IPS DF 6.9 (cell line): Measurements from ENCODE around the gene PIGL.
"Not testable (repeated sequence)": the region's sequence is repeated elsewhere in the genome, so short reads cannot be mapped to it uniquely, and the experiment has no call there.

Experiments used
- DNase-seq: peaks from one replicate; pipeline ENCODE4 v3.0.0-alpha.2; 2013; ENCODE audit warnings: low read depth, low spot score
- H3K27ac ChIP-seq: one replicate; pipeline ENCODE4 v1.5.1; 2013; ENCODE audit warnings: low read length, control low read depth
- H3K27me3 ChIP-seq: 2 replicates; pipeline ENCODE4 v1.6.1; 2013; ENCODE audit warnings: mild to moderate bottlenecking, low read length; ENCODE audit not compliant: control insufficient read depth, insufficient read depth
- H3K36me3 ChIP-seq: 2 replicates; pipeline ENCODE4 v1.6.1; 2013; ENCODE audit warnings: low read length; ENCODE audit not compliant: control insufficient read depth, insufficient read depth
- H3K4me1 ChIP-seq: 2 replicates; pipeline ENCODE4 v1.6.1; 2013; ENCODE audit warnings: low read length; ENCODE audit not compliant: control insufficient read depth, insufficient read depth
- H3K4me3 ChIP-seq: 2 replicates; pipeline ENCODE4 v1.5.1; 2013; ENCODE audit warnings: mild to moderate bottlenecking, low read length
- H3K9me3 ChIP-seq: 2 replicates; pipeline ENCODE4 v1.6.1; 2013; ENCODE audit warnings: low read length, inconsistent platforms; ENCODE audit not compliant: control insufficient read depth, insufficient read depth
- WGBS: extraction: QIAGEN DNeasy Blood & Tissue Kit; methylation state at CpG from one replicate; pipeline ENCODE4 v1.1.7; 2013; ENCODE audit warnings: mixed read lengths, missing lambda C conversion rate; ENCODE audit not compliant: insufficient read length, insufficient coverage; 5-methylcytosine and 5-hydroxymethylcytosine counted together

Gene PIGL

DNA sequence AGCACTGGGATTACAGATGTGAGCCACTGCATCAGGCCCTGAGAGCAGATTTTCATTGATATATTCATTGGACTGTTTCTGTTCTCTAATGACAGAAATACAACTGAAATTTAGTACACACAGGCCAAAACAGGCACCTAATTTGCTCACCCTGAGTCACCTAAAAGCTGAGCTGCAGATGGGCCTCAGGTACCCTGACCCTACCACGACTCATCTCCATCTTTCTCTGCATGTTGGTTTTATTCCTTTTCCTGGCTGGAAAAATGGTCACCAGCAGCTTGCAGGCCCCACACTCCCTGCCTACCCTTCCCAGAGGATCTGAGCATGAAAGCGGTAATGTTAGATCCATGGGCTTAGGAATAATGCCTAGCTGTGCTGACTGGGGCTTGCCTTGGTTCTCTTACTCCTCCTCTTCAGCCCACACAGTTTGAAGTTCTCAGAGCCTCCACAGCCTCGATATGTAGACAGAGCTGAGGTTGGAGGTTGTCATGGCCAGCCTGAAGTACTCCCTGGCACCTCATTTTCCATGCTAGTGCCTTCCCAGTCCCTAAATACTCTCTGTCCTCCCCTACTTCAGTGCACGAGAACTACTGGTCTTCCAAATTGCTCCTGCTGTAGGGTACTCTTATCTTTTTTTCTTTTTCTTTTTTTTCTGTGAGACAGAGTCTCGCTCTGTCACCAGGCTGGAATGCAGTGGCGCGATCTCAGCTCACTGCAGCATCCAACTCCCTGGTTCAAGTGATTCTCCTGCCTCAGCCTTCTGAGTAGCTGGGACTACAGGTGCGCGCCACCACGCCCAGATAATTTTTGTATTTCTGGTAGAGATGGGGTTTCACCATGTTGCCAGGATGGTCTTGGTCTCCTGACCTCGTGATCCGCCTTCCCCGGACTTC lies 85.2 kb downstream of the PIGL start:
- H3K27me3 ChIP-seq, result no peaks in the 10 kb centered on the region
- no peak overlapping the region for H3K27ac ChIP-seq
- WGBS, result no CpG with 5 or more reads among the region's 13 CpGs

DNA sequence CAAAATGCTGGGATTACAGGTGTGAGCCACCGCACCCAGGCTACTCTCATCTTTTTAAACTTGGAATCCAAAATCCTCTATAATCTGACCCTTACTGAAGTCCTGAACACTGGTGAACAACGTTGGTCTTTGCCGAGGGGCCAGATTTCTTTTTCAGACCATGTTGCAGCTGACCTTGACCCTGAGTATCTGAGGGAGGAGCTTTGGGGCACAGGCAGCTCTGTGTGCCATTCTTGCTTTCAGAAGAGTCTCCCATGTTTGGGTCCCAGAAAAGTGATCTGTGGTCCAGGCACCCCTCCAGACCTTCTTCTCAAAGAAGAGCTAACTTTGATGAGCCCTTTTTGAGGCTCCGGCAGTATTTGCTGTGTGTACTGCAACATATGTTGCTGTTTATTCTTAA lies 85.8 kb downstream of the PIGL start:
- H3K27ac ChIP-seq, result no peak overlapping the region
- H3K27me3 ChIP-seq, result no peaks in the 10 kb centered on the region
- H3K4me3 ChIP-seq, result no peak overlapping the region
- no peaks in the 10 kb centered on the region for H3K36me3 ChIP-seq
- DNase-seq, result no peak
- H3K4me1 ChIP-seq, result no peaks in the 10 kb centered on the region
- WGBS, result no CpG with 5 or more reads among the region's 4 CpGs
- H3K9me3 ChIP-seq, result no peaks in the 10 kb centered on the region

More for the DNA sequence above, 85.2 kb downstream of the PIGL start:
- no peaks in the 10 kb centered on the region for H3K36me3 ChIP-seq
- no peaks in the 10 kb centered on the region for H3K9me3 ChIP-seq
- H3K4me3 ChIP-seq, result no peak overlapping the region
- H3K4me1 ChIP-seq, result no peaks in the 10 kb centered on the region
- DNase-seq, result no peak

DNA sequence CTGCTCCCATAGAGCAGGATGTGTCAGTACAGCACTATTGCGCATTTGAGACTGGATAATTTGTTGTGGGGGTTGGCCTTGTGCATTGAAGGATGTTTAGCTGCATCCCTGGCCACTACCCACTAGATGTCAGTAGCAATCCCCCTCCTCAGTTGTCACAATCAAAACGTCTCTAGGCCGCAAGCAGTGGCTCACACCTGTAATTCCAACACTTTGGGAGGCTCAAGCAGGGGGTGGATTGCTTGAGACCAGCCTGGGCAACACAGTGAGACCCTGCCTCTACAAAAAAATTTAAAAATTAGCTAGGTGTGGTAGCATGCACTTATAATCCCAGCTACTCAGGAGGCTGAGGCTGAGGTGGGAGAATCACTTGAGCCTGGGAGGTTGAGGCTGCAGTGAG lies 87.8 kb downstream of the PIGL start:
- no peak overlapping the region for H3K27ac ChIP-seq
- no peak overlapping the region for H3K4me3 ChIP-seq
- no peak for DNase-seq
- H3K9me3 ChIP-seq, result no peaks in the 10 kb centered on the region
- no peaks in the 10 kb centered on the region for H3K27me3 ChIP-seq
- no CpG with 5 or more reads among the region's 3 CpGs for WGBS
- H3K4me1 ChIP-seq, result no peaks in the 10 kb centered on the region
- H3K36me3 ChIP-seq, result no peaks in the 10 kb centered on the region; the same call in 1 of the 2 replicates

DNA sequence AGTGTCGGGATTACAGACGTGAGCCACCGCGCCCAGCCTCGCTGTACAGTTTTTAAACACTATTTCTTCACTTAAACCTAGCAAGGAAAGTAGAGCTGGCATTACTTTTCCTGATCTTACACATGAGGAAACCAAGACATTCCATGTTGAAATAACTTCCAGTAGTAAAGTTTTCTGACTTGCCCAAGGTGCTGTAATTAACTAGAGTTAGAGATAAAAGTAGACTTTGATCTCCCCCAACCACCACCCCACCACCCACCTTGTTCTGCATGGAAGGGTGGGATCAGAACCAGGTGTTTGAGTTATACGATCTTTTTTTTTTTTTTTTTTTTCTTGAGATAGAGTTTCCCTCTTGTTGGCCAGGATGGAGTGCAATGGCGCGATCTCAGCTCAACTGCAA lies 89.2 kb downstream of the PIGL start:
- no CpG with 5 or more reads among the region's 8 CpGs for WGBS
- H3K4me3 ChIP-seq, result no peak overlapping the region
- DNase-seq, result no peak
- H3K9me3 ChIP-seq, result no peaks in the 10 kb centered on the region
- no peaks in the 10 kb centered on the region for H3K27me3 ChIP-seq
- H3K4me1 ChIP-seq, result no peaks in the 10 kb centered on the region
- no peaks in the 10 kb centered on the region; the same call in 1 of the 2 replicates for H3K36me3 ChIP-seq
- H3K27ac ChIP-seq, result no peak overlapping the region

DNA sequence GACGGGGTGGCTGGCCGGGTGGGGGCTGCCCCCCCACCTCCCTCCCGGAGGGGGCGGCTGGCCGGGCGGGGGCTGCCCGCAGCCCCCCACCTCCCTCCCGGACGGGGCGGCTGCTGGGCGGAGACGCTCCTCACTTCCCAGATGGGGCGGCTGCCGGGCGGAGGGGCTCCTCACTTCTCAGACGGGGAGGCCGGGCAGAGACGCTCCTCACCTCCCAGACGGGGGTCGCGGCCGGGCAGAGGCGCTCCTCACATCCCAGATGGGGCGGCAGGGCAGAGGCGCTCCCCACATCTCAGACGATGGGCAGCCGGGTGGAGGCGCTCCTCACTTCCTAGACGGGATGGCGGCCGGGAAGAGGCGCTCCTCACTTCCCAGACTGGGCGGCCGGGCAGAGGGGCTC lies 95.1 kb downstream of the PIGL start:
- not testable (repeated sequence) for H3K9me3 ChIP-seq, H3K4me3 ChIP-seq, H3K27me3 ChIP-seq, H3K4me1 ChIP-seq, H3K36me3 ChIP-seq, H3K27ac ChIP-seq, DNase-seq
- WGBS, result no CpG with 5 or more reads among the region's 34 CpGs

DNA sequence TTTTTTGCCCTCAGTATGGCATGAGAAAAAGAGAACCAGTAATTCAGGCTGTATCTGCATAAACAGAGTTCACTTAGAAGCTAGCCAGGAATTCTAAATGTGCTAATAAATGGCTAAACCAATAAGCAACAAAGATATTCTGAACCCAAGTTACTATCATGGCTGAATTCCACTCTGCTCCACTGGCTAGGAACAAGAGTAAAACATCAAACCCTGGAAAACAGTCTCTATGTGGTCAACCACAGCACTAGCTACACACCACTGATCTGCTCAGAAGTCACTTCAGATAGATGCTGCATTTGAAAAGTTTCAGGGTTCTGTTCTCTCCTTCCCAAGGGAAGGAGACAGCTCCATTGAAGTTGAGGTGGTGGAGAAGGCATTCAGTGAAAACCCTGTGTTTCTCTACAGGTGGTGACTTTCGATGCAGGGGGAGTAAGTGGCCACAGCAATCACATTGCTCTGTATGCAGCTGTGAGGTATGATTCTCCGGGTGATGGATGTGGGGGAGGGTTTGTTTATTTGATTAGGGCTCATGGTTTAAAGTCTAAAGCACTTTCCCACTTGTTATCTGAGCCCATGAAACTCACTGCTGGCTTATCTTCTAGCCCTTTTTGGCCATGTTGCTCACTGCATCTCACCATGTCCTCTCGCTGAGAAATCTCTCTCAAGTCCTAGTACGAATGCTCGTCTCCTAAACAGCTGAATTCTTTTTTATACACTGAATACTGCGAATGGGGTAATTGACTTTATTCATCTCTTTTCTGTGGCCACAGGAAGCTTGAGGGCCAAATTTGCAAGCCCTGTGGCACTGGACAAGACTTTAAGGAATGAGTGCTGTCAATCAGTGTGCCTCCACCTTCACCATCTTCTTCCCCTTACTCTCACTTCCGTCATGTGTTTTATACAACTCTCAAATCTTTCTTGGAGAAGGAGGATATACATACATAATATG lies 96.4 kb downstream of the PIGL start:
- Histone ChIP-seq H3K9me3 (no peaks in the 10 kb centered on the region), H3K27me3 (no peaks in the 10 kb centered on the region), H3K4me1 (no peaks in the 10 kb centered on the region), H3K27ac (no peak overlapping the region), H3K36me3 (no peaks in the 10 kb centered on the region; the same call in 1 of the 2 replicates), H3K4me3 (no peak overlapping the region)
- no peak for DNase-seq
- no CpG with 5 or more reads among the region's 7 CpGs for WGBS

DNA sequence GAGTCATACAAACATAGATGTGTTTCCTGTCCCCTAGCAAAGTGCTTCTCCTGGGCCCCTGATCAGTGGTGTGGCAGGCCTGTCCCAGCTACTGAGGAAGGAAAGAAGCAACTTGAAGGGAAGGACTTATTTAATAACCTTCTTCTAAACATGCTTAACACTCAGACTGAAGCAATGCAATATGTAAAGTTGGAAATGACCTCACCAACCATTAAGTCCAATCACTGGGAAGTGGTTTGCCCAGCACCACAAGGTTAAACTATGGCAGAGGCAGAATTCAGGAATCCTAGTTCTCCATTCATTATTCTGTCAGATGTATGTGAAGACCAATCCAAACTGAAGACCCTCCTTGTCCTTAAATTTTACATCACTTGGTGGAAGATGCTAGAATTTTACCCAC lies 97.2 kb downstream of the PIGL start:
- Histone ChIP-seq H3K36me3 (no peaks in the 10 kb centered on the region; the same call in 1 of the 2 replicates), H3K27ac (no peak overlapping the region), H3K27me3 (no peaks in the 10 kb centered on the region), H3K4me3 (no peak overlapping the region), H3K9me3 (no peaks in the 10 kb centered on the region), H3K4me1 (no peaks in the 10 kb centered on the region)
- DNase-seq, result no peak

DNA sequence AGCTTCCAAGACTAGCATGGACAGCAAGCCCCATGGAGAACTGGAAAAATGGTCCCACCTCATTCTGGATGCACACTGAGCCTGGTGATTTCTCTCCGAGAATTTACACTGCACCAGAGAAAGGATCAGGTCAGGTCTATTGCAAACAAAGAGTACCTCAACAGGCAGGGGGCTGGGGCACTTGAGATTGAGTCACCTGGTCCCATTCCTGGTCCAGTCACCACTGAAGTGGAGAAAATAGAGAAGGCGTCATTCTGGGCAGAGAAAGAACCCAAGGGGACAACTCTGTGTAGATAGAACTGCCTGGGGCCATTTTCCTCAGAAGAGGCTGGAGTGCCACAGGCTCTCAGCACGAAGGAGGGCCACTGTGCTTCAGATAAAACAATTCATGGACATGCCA lies 97.8 kb downstream of the PIGL start:
- Histone ChIP-seq H3K9me3 (no peaks in the 10 kb centered on the region), H3K27me3 (no peaks in the 10 kb centered on the region), H3K27ac (no peak overlapping the region), H3K4me1 (peaks cover 2% of the 10 kb centered on the region; the same call in 1 of the 2 replicates), H3K4me3 (no peak overlapping the region), H3K36me3 (no peaks in the 10 kb centered on the region)
- WGBS, result no CpG with 5 or more reads among the region's 3 CpGs
- no peak for DNase-seq

DNA sequence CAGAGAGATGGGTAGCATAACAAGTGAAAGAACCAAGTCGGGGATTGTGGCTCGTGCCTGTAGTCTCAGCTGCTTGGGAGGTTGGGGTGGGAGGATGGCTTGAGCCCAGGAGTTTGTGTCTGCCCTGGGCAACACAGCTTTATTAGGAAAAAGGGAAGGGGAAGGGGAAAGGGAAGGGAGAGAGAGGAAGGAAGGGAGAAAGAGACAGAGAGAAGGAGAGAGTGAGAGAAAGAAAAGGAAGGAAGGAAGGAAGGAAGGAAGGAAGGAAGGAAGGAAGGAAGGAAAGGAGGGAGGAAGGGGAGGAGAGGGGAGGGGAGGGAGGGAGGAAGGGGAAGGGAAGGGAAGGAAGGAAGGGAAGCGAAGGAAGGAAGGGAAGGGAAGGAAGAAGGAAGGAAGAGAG lies 103.0 kb downstream of the PIGL start:
- H3K27ac ChIP-seq, result no peak overlapping the region
- H3K36me3 ChIP-seq, result no peaks in the 10 kb centered on the region
- no CpG with 5 or more reads among the region's 3 CpGs for WGBS
- H3K4me1 ChIP-seq, result peaks cover 2% of the 10 kb centered on the region; the same call in 1 of the 2 replicates
- no peaks in the 10 kb centered on the region for H3K9me3 ChIP-seq
- H3K27me3 ChIP-seq, result no peaks in the 10 kb centered on the region
- H3K4me3 ChIP-seq, result no peak overlapping the region
- DNase-seq, result no peak

DNA sequence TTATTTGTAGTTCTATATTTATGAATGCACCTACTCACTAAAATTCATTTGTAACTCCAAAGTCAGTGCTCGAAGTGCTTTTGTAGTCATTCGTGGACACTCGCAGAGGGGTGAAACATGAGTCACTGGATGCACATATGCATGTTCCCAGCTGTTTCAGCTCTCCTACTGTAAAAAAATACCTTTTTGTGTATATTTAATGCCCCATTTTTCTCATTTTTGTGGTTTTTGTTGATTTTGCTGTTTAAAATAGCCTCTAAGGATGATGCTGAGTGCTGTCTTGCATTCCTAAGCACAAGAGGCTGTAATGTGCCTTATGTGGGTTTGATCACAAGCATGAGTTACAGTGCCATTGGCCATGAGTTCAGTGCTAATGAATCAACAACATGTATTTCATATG lies 105.6 kb downstream of the PIGL start:
- H3K27ac ChIP-seq, result no peak overlapping the region
- H3K9me3 ChIP-seq, result no peaks in the 10 kb centered on the region
- no CpG with 5 or more reads among the region's 3 CpGs for WGBS
- no peak overlapping the region for H3K4me3 ChIP-seq
- peaks cover 2% of the 10 kb centered on the region; the same call in 1 of the 2 replicates for H3K4me1 ChIP-seq
- H3K36me3 ChIP-seq, result 0 out of 2 replicates have a peak, but pooled peaks cover 6% of the 10 kb centered on the region
- DNase-seq, result no peak
- H3K27me3 ChIP-seq, result no peaks in the 10 kb centered on the region
